ENCODE measurements around the gene SGPL1. TPM values are rescaled to one million over a fixed set of nuclear protein-coding genes. Genes with fewer than 3 reads are reported as not detected.

SGPL1 gene
- total RNA-seq, 1 experiment from 2014 or later = 52.6 TPM

DNA sequence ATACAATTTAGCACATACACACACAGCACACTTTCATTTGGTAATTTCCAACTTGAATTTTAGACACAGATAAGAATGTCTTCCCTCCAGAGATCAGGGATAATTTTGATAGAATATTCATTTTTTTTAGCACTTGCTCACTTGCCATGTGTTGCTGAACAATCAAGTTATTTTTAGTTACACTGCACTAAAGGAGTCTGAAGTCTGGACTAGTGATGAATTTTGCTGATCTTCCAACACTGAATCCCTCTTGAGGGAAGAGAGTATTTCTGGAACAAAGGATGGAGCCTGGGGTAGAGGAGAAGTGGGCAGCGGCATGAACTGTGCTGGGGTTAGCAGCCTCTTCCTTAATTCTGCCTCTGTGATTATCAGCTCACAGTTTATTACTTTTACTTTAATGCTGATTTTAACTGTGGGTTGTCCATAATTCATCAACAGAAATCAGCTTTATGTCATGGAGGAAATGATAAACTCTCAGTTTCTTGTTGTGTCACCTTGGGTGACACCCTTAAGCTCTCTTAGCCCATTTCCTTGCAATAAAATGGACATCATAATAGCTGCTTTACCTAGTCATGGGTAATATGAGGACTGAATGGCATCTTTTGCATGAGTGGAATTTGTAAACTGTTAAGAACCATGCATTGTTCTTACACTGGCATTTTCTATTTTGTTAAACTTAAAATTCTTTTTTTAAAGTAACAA is 32.1 kb downstream of the SGPL1 start:
- DNase-seq = no peak
- Histone ChIP-seq H3K56ac (ENCODE audit: insufficient read length, low read depth, low read length) (no peak overlapping the region), H4K8ac (replicated peaks; ENCODE audit: insufficient read length, low read depth, low read length) (no peak overlapping the region), H3K4me2 (ENCODE audit: insufficient read depth, insufficient read length, low read length) (no peak overlapping the region), H2BK12ac (ENCODE audit: insufficient read length, low read depth, low read length) (no peak overlapping the region), H3K9ac (ENCODE audit: extremely low read depth, insufficient read length, low read length) (no peak overlapping the region), H3K23me2 (ENCODE audit: insufficient read length, low read depth, low read length, poor library complexity, severe bottlenecking) (no peaks in the 10 kb centered on the region), H3K18ac (ENCODE audit: insufficient read length, low read depth, low read length) (no peak overlapping the region), H3K14ac (ENCODE audit: insufficient read depth, low read length) (no peak overlapping the region), H2BK120ac (ENCODE audit: low read depth, low read length, poor library complexity, severe bottlenecking) (no peak overlapping the region), H2BK15ac (ENCODE audit: low read depth, low read length) (no peak overlapping the region), H3K27ac (ENCODE audit: insufficient read length, low read depth, low read length) (no peak overlapping the region), H2AK5ac (ENCODE audit: insufficient read length, low read length) (no peak overlapping the region), H3K9me3 (ENCODE audit: control insufficient read depth, low read depth, low read length) (no peaks in the 10 kb centered on the region), H2AFZ (ENCODE audit: low read length) (no peak overlapping the region), H4K91ac (ENCODE audit: insufficient read length, low read depth, low read length) (no peak overlapping the region), H2BK20ac (ENCODE audit: low read depth, low read length, poor library complexity, severe bottlenecking) (no peak overlapping the region), H3K79me2 (ENCODE audit: insufficient read depth, low read length) (no peaks in the 10 kb centered on the region), H2BK5ac (ENCODE audit: insufficient read length, low read length) (no peak overlapping the region), H4K20me1 (ENCODE audit: control insufficient read depth, insufficient read depth, insufficient read length) (no peaks in the 10 kb centered on the region), H3K23ac (ENCODE audit: insufficient read length, low read depth, low read length) (no peak overlapping the region), H3T11ph (ENCODE audit: low read length) (no peak overlapping the region), H3K4me1 (ENCODE audit: insufficient read depth, low read length) (no peaks in the 10 kb centered on the region), H3K79me1 (ENCODE audit: insufficient read depth, low read depth, low read length, poor library complexity, severe bottlenecking) (no peaks in the 10 kb centered on the region), H4K5ac (ENCODE audit: insufficient read length, low read depth, low read length) (no peak overlapping the region), H3K27me3 (ENCODE audit: insufficient read depth, low read length) (no peaks in the 10 kb centered on the region), H3K4ac (ENCODE audit: low read depth, low read length) (no peak overlapping the region)
- Mint-ChIP-seq H3K36me3 (ENCODE audit: insufficient read depth in 1 of 3, low read depth in 3 of 3) (peaks cover 7 to 57% (median 48%) of the 10 kb centered on the region in 3 experiments; a peak in 6 of 7 replicates), H3K27me3 (ENCODE audit: low read depth) (no peaks in the 10 kb centered on the region), H3K4me3 (no peak overlapping the region), H3K9me3 (no peaks in the 10 kb centered on the region), H3K4me1 (no peaks in the 10 kb centered on the region), H3K27ac (peak overlapping the region in 1 of 3 experiments; percentile 51; a peak in 3 of 7 replicates)
- TF ChIP-seq CTCF (conservative IDR thresholded peaks at IDR 0.05) = no peak
- WGBS (ENCODE audit: extremely low coverage, insufficient read length, low lambda C conversion rate) = no CpG with 5 or more reads among the region's 1 CpG
